ENCODE results near the gene ADGRB3. TPM values are rescaled to one million over a fixed set of nuclear protein-coding genes. Genes with fewer than 3 reads are reported as not detected.

Gene ADGRB3
- total and polyA plus RNA-seq, 2 donors (not counting 1 experiment from before 2014, with no cell fraction given) = not detected

DNA sequence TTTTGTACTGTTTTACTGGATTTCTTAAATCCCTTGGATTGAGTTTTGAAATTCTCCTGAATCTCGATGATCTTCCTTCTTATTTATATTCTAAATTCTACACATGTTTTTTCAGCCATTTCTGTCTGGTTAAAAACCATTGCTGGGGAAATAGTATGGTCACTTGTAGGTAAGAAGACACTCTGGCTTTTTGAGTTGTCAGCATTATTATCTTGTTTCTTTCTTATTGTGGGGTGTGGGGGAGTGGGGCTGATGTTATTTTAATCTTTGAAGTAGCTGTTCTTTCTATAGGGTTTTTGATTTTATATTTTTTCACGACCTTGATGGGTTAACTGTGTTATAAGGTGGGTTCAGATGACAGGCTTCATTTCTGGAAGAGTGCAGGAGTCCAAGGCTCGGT is 37.4 kb upstream of the ADGRB3 start:
- H3K79me2 ChIP-seq (ENCODE audit: control insufficient read depth, insufficient read depth, low read length) = no peaks in the 10 kb centered on the region
- intact Hi-C loops (cut with micrococcal nuclease) = no loop called here
- WGBS (ENCODE audit: insufficient coverage) = 80% methylated on average over 1 of the region's 3 CpGs
- no peak overlapping the region for H3K4me2 ChIP-seq (replicated peaks; ENCODE audit: low read depth, low read length, poor library complexity, severe bottlenecking)
- H3K4me3 ChIP-seq (ENCODE audit: control extremely low read depth in 1 of 5, extremely low read depth in 1 of 5, insufficient read depth in 1 of 5, low read depth in 2 of 5, low read length in 4 of 5) = no peak overlapping the region
- no peaks in the 10 kb centered on the region for H3K27me3 ChIP-seq (replicated peaks in 1 of 4; ENCODE audit: control extremely low read depth in 1 of 4, control insufficient read depth in 3 of 4, insufficient read depth in 4 of 4, low read length in 3 of 4)
- Mint-ChIP-seq H3K9me3 (ENCODE audit: insufficient read depth) (peaks cover 3% of the 10 kb centered on the region), H3K4me1 (no peaks in the 10 kb centered on the region), H3K4me3 (no peak overlapping the region), H3K27ac (no peak overlapping the region), H3K27me3 (no peaks in the 10 kb centered on the region)
- ChIA-PET POLR2A (no interaction called here), CTCF (no interaction called here)
- H3K27ac ChIP-seq (ENCODE audit: low read length in 2 of 2) = no peak overlapping the region
- H3K36me3 ChIP-seq (replicated peaks in 1 of 2; ENCODE audit: control extremely low read depth in 1 of 2, control insufficient read depth in 1 of 2, extremely low read depth in 1 of 2, insufficient read depth in 2 of 2, low read length in 1 of 2) = no peaks in the 10 kb centered on the region
- no peaks in the 10 kb centered on the region for H4K20me1 ChIP-seq (ENCODE audit: control insufficient read depth, insufficient read depth, low read length, poor library complexity, severe bottlenecking)
- no peak for ATAC-seq (ENCODE audit: low read depth)
- no peak overlapping the region for H2AFZ ChIP-seq (ENCODE audit: insufficient read depth, low read depth, low read length, poor library complexity, severe bottlenecking)
- H3K9ac ChIP-seq (ENCODE audit: low read length) = no peak overlapping the region
- no peaks in the 10 kb centered on the region for H3K4me1 ChIP-seq (ENCODE audit: control insufficient read depth in 2 of 2, insufficient read depth in 2 of 2, low read length in 2 of 2)
- TF ChIP-seq, protein P1, sequence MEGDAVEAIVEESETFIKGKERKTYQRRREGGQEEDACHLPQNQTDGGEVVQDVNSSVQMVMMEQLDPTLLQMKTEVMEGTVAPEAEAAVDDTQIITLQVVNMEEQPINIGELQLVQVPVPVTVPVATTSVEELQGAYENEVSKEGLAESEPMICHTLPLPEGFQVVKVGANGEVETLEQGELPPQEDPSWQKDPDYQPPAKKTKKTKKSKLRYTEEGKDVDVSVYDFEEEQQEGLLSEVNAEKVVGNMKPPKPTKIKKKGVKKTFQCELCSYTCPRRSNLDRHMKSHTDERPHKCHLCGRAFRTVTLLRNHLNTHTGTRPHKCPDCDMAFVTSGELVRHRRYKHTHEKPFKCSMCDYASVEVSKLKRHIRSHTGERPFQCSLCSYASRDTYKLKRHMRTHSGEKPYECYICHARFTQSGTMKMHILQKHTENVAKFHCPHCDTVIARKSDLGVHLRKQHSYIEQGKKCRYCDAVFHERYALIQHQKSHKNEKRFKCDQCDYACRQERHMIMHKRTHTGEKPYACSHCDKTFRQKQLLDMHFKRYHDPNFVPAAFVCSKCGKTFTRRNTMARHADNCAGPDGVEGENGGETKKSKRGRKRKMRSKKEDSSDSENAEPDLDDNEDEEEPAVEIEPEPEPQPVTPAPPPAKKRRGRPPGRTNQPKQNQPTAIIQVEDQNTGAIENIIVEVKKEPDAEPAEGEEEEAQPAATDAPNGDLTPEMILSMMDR (IDR thresholded peaks at IDR 0.05) = no peak
- no peak for TF ChIP-seq EZH2 (IDR thresholded peaks at IDR 0.05; ENCODE audit: borderline replicate concordance, insufficient read depth, low read depth, low read length, poor library complexity, severe bottlenecking)
- no peaks in the 10 kb centered on the region for H3K9me3 ChIP-seq (ENCODE audit: control extremely low read depth in 1 of 3, control insufficient read depth in 2 of 3, insufficient read depth in 1 of 3, low read length in 2 of 3)
- no peak for DNase-seq

DNA sequence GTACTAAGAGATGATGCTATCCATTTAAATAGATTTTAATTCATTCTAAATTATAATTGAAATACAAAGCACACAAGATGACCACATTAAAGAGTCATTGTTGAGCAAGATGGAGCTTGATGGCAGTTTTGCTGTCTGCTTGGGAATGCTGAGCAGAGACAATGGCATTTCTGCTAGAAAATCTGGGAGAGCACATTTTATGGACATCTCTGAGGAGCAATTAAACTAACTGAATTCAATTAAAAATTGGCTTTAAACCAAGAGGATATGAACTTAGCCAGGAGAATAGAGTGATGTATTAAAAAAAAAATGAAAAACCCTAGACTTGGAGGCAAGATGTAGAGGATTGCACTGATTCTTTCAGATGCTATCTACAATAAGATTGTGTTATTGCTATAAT is 19.1 kb upstream of the ADGRB3 start:
- no peak for ATAC-seq (ENCODE audit: low read depth)
- Histone ChIP-seq H3K4me2 (replicated peaks; ENCODE audit: low read depth, low read length, poor library complexity, severe bottlenecking) (no peak overlapping the region), H3K27me3 (replicated peaks in 1 of 4; ENCODE audit: control extremely low read depth in 1 of 4, control insufficient read depth in 3 of 4, insufficient read depth in 4 of 4, low read length in 3 of 4) (no peaks in the 10 kb centered on the region), H3K79me2 (ENCODE audit: control insufficient read depth, insufficient read depth, low read length) (no peaks in the 10 kb centered on the region), H3K9me3 (ENCODE audit: control extremely low read depth in 1 of 3, control insufficient read depth in 2 of 3, insufficient read depth in 1 of 3, low read length in 2 of 3) (no peaks in the 10 kb centered on the region), H3K4me1 (ENCODE audit: control insufficient read depth in 2 of 2, insufficient read depth in 2 of 2, low read length in 2 of 2) (no peaks in the 10 kb centered on the region), H2AFZ (ENCODE audit: insufficient read depth, low read depth, low read length, poor library complexity, severe bottlenecking) (no peak overlapping the region), H3K27ac (ENCODE audit: low read length in 2 of 2) (no peak overlapping the region), H3K36me3 (replicated peaks in 1 of 2; ENCODE audit: control extremely low read depth in 1 of 2, control insufficient read depth in 1 of 2, extremely low read depth in 1 of 2, insufficient read depth in 2 of 2, low read length in 1 of 2) (no peaks in the 10 kb centered on the region), H4K20me1 (ENCODE audit: control insufficient read depth, insufficient read depth, low read length, poor library complexity, severe bottlenecking) (no peaks in the 10 kb centered on the region), H3K4me3 (ENCODE audit: control extremely low read depth in 1 of 5, extremely low read depth in 1 of 5, insufficient read depth in 1 of 5, low read depth in 2 of 5, low read length in 4 of 5) (no peak overlapping the region), H3K9ac (ENCODE audit: low read length) (no peak overlapping the region)
- no peak for DNase-seq
- ChIA-PET POLR2A (no interaction called here), CTCF (no interaction called here)
- no peaks in the 10 kb centered on the region for H3K9me3 Mint-ChIP-seq (ENCODE audit: insufficient read depth)
- H3K4me1 Mint-ChIP-seq = no peaks in the 10 kb centered on the region
- H3K27me3 Mint-ChIP-seq = no peaks in the 10 kb centered on the region
- no peak overlapping the region for H3K4me3 Mint-ChIP-seq
- no peak for TF ChIP-seq EZH2 (IDR thresholded peaks at IDR 0.05; ENCODE audit: borderline replicate concordance, insufficient read depth, low read depth, low read length, poor library complexity, severe bottlenecking)
- TF ChIP-seq, protein P1 (IDR thresholded peaks at IDR 0.05) = no peak
- intact Hi-C loops (cut with micrococcal nuclease) = no loop called here
- H3K27ac Mint-ChIP-seq = no peak overlapping the region
